ENCODE measurements around the gene FSHR. TPM values are rescaled to one million over a fixed set of nuclear protein-coding genes. Genes with fewer than 3 reads are reported as not detected.

FSHR gene
- total and polyA plus RNA-seq, 2 donors (not counting 3 experiments of a cell fraction or from before 2014, with no cell fraction given) = not detected

- dilution Hi-C loops (cut with MboI; ENCODE audit: extremely low pct_ligation_motif_present, low sequenced_read_pairs) = no loop called here
- ChIA-PET CTCF (no interaction called here), POLR2A (no interaction called here)
- Histone ChIP-seq H3K4me2 (ENCODE audit: insufficient read depth, low read length) (no peak overlapping the region), H3K79me2 (ENCODE audit: control insufficient read depth, insufficient read depth, low read length) (no peaks in the 10 kb centered on the region), H3K36me3 (ENCODE audit: control insufficient read depth in 2 of 2, extremely low read depth in 1 of 2, insufficient read depth in 2 of 2, low read length in 2 of 2) (no peaks in the 10 kb centered on the region), H2AFZ (ENCODE audit: low read depth, low read length) (no peak overlapping the region), H3K27ac (ENCODE audit: insufficient read depth, low read depth, low read length) (no peak overlapping the region), H4K20me1 (replicated peaks; ENCODE audit: control insufficient read depth, extremely low read depth, insufficient read depth, low read length) (no peaks in the 10 kb centered on the region), H3K4me1 (ENCODE audit: control insufficient read depth, extremely low read depth, insufficient read depth, low read length) (no peaks in the 10 kb centered on the region), H3K9ac (replicated peaks; ENCODE audit: extremely low read depth, insufficient read depth, low read length) (no peak overlapping the region), H3K9me3 (replicated peaks; ENCODE audit: control insufficient read depth, insufficient read depth, low read length) (peaks cover 3% of the 10 kb centered on the region), H3K27me3 (ENCODE audit: control insufficient read depth in 2 of 2, insufficient read depth in 2 of 2, low read length in 2 of 2) (no peaks in the 10 kb centered on the region), H3K4me3 (replicated peaks in 1 of 3; ENCODE audit: insufficient read depth in 1 of 3, low read depth in 1 of 3, low read length in 3 of 3) (no peak overlapping the region), H3K9me1 (replicated peaks; ENCODE audit: control insufficient read depth, extremely low read depth, insufficient read depth, low read length) (no peaks in the 10 kb centered on the region)
- no TSS peak for BruUV-seq (replicated peaks)
- TF ChIP-seq FOS (IDR thresholded peaks at IDR 0.05; ENCODE audit: borderline replicate concordance, insufficient read depth, low read length) = no peak
- TF ChIP-seq POLR2AphosphoS5 (IDR thresholded peaks at IDR 0.05; ENCODE audit: insufficient read depth, low read depth, low read length) = no peak
- TF ChIP-seq MAX (IDR thresholded peaks at IDR 0.05; ENCODE audit: insufficient read depth, insufficient read length) = no peak
- TF ChIP-seq POLR2A (IDR thresholded peaks at IDR 0.05; ENCODE audit: low read depth, low read length) = no peak
- TF ChIP-seq CTCF (IDR thresholded peaks at IDR 0.05; ENCODE audit: extremely low read depth in 1 of 2, insufficient read depth in 1 of 2, low read depth in 1 of 2, low read length in 2 of 2) = no peak
- TF ChIP-seq EZH2 (IDR thresholded peaks at IDR 0.05; ENCODE audit: borderline replicate concordance, low read depth, low read length, severe bottlenecking) = no peak
- no peak for TF ChIP-seq GATA2 (IDR thresholded peaks at IDR 0.05; ENCODE audit: insufficient read depth, insufficient read length, low read depth, low read length)
- no peak for TF ChIP-seq MYC (IDR thresholded peaks at IDR 0.05; ENCODE audit: low read depth, low read length)
- TF ChIP-seq JUN (IDR thresholded peaks at IDR 0.05; ENCODE audit: borderline replicate concordance, insufficient read depth, insufficient read length, low read depth) = no peak
- FAIRE-seq = no peak
- no peak for DNase-seq (ENCODE audit: low read depth, low spot score)
- intact Hi-C loops (cut with micrococcal nuclease) = no loop called here
Measured at GRCh38 chr2:48932667-48933066, 221.6 kb downstream of the FSHR start.

Data from endothelial cell of umbilical vein (primary cell).